ENCODE results near the gene KPNA5. TPM values are rescaled to one million over a fixed set of nuclear protein-coding genes. Genes with fewer than 3 reads are reported as not detected.

Gene KPNA5
- total RNA-seq, 2 experiments from 2014 or later = 12.4 to 12.6 TPM

DNA sequence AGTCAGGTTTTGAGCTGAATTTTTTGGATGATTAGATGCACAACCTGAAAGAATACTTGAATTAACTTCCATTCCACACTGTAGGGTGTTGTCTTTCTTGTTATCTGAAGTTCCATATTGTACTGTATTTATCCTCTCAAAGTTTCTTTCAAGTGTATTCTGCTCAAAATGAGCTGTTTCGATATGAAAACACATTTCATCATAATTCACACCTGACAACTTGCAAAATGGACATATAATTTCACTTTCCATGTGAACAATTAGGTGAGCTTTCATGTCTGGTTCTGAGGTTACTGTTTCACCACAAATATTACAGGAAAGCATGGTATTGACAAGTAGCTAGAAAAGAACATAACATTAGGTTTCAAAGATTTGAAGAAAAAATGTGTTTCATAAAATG lies 14.1 kb upstream of the KPNA5 start:
- no peak for DNase-seq (ENCODE audit: low spot score)
- CTCF ChIA-PET (ENCODE audit: unreplicated experiment) = interaction anchor here (0.6 kb wide), 1 partner anchor 650 kb away, joined by 3 read pairs; no protein-coding TSS in a partner anchor
- Histone ChIP-seq H3K27ac (ENCODE audit: low read depth, low read length, poor library complexity, severe bottlenecking) (no peak overlapping the region), H3K4me2 (ENCODE audit: low read length) (peak overlapping the region; percentile 95), H3K79me2 (ENCODE audit: insufficient read depth, low read depth, low read length) (peaks cover 68% of the 10 kb centered on the region), H3K36me3 (ENCODE audit: insufficient read depth, low read length) (0 out of 2 replicates have a peak, but pooled peaks cover 6% of the 10 kb centered on the region), H4K20me1 (ENCODE audit: insufficient read depth, low read length) (peaks cover 29% of the 10 kb centered on the region; the same call in 1 of the 2 replicates), H3K9me3 (ENCODE audit: low read length) (no peaks in the 10 kb centered on the region), H3K4me1 (ENCODE audit: insufficient read depth, low read length, poor library complexity, severe bottlenecking) (peaks cover 26% of the 10 kb centered on the region), H3K4me3 (ENCODE audit: low read depth, low read length, poor library complexity, severe bottlenecking) (peak overlapping the region; percentile 79), H3K9me2 (ENCODE audit: insufficient read depth, low read length) (no peaks in the 10 kb centered on the region), H2AFZ (ENCODE audit: low read length) (no peak overlapping the region)
- BruUV-seq (replicated peaks) = no TSS peak
- TF ChIP-seq, protein P1, sequence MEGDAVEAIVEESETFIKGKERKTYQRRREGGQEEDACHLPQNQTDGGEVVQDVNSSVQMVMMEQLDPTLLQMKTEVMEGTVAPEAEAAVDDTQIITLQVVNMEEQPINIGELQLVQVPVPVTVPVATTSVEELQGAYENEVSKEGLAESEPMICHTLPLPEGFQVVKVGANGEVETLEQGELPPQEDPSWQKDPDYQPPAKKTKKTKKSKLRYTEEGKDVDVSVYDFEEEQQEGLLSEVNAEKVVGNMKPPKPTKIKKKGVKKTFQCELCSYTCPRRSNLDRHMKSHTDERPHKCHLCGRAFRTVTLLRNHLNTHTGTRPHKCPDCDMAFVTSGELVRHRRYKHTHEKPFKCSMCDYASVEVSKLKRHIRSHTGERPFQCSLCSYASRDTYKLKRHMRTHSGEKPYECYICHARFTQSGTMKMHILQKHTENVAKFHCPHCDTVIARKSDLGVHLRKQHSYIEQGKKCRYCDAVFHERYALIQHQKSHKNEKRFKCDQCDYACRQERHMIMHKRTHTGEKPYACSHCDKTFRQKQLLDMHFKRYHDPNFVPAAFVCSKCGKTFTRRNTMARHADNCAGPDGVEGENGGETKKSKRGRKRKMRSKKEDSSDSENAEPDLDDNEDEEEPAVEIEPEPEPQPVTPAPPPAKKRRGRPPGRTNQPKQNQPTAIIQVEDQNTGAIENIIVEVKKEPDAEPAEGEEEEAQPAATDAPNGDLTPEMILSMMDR (conservative IDR thresholded peaks at IDR 0.05; ENCODE audit: low read length) = no peak
- TF ChIP-seq EZH2phosphoT487 (IDR thresholded peaks at IDR 0.05; ENCODE audit: borderline replicate concordance, low read depth, low read length) = no peak
- intact Hi-C loops (cut with micrococcal nuclease; ENCODE audit: unreplicated experiment) = loop anchor here (5.0 to 10.0 kb wide), 3 partner anchors 95 to 392 kb away; partner anchors contain the start of genes RWDD1 and TSPYL1
- POLR2A ChIA-PET = interaction anchor here (0.6 to 2.6 kb wide), 6 partner anchors 15 to 216 kb away, joined by 3 to 12 read pairs (median 5); partner anchors contain the start of gene RWDD1

DNA sequence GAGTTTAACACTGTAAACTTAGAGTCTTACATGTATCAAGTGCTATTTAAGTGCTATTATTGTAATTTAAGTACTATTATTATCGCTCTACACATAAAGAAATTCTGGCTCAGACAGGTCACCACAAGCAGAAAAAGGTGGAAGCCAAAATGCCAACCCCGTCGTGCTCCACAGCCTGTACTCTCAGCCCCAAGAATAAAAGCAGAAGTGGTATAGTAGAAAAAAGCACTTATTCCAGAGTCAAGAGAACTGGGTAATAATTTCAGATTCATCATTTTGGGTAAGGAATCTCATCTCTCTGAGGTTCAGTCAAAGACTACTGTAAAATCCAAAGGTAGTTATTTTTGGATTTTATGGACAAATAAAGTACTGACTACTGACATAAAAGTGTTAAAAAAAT lies 13.4 kb upstream of the KPNA5 start:
- no TSS peak for BruUV-seq (replicated peaks)
- peak overlapping the region; percentile 57; the same call in 1 of the 2 replicates for H2AFZ ChIP-seq (ENCODE audit: low read length)
- peak overlapping the region; percentile 95 for H3K4me2 ChIP-seq (ENCODE audit: low read length)
- H3K36me3 ChIP-seq (ENCODE audit: insufficient read depth, low read length) = 0 out of 2 replicates have a peak, but pooled peaks cover 6% of the 10 kb centered on the region
- no peaks in the 10 kb centered on the region for H3K9me3 ChIP-seq (ENCODE audit: low read length)
- DNase-seq (ENCODE audit: low spot score) = peak; percentile 61
- intact Hi-C loops (cut with micrococcal nuclease; ENCODE audit: unreplicated experiment) = loop anchor here (5.0 to 10.0 kb wide), 3 partner anchors 95 to 393 kb away; partner anchors contain the start of genes RWDD1 and TSPYL1
- ChIA-PET POLR2A (interaction anchor here (0.9 to 2.6 kb wide), 6 partner anchors 10 to 217 kb away, joined by 3 to 15 read pairs (median 7); partner anchors contain the start of gene RWDD1), CTCF (ENCODE audit: unreplicated experiment) (no interaction called here)
- peak overlapping the region; percentile 79 for H3K4me3 ChIP-seq (ENCODE audit: low read depth, low read length, poor library complexity, severe bottlenecking)
- no peaks in the 10 kb centered on the region for H3K9me2 ChIP-seq (ENCODE audit: insufficient read depth, low read length)
- peaks cover 26% of the 10 kb centered on the region for H3K4me1 ChIP-seq (ENCODE audit: insufficient read depth, low read length, poor library complexity, severe bottlenecking)
- peaks cover 60% of the 10 kb centered on the region for H3K79me2 ChIP-seq (ENCODE audit: insufficient read depth, low read depth, low read length)
- peak overlapping the region; percentile 45 for H3K27ac ChIP-seq (ENCODE audit: low read depth, low read length, poor library complexity, severe bottlenecking)
- H4K20me1 ChIP-seq (ENCODE audit: insufficient read depth, low read length) = peaks cover 29% of the 10 kb centered on the region; the same call in 1 of the 2 replicates
- TF ChIP-seq, protein P1 (conservative IDR thresholded peaks at IDR 0.05; ENCODE audit: low read length) = no peak
- TF ChIP-seq EZH2phosphoT487 (IDR thresholded peaks at IDR 0.05; ENCODE audit: borderline replicate concordance, low read depth, low read length) = no peak

GRCh38 chr6:116672306-116672705 lies 8.7 kb upstream of the KPNA5 start:
- POLR2A ChIA-PET = interaction anchor here (1.1 to 2.2 kb wide), 2 partner anchors 9 to 13 kb away, joined by 3 to 12 read pairs; partner anchors contain the start of gene KPNA5
- H3K4me1 ChIP-seq (ENCODE audit: insufficient read depth, low read length, poor library complexity, severe bottlenecking) = peaks cover 3% of the 10 kb centered on the region
- TF ChIP-seq, protein P1 (conservative IDR thresholded peaks at IDR 0.05; ENCODE audit: low read length) = no peak
- no peak for TF ChIP-seq EZH2phosphoT487 (IDR thresholded peaks at IDR 0.05; ENCODE audit: borderline replicate concordance, low read depth, low read length)
- CTCF ChIA-PET (ENCODE audit: unreplicated experiment) = no interaction called here
- H3K79me2 ChIP-seq (ENCODE audit: insufficient read depth, low read depth, low read length) = peaks cover 13% of the 10 kb centered on the region
- H3K4me2 ChIP-seq (ENCODE audit: low read length) = no peak overlapping the region
- no peaks in the 10 kb centered on the region for H3K9me2 ChIP-seq (ENCODE audit: insufficient read depth, low read length)
- no peaks in the 10 kb centered on the region for H3K36me3 ChIP-seq (ENCODE audit: insufficient read depth, low read length)
- peaks cover 8% of the 10 kb centered on the region; the same call in 1 of the 2 replicates for H4K20me1 ChIP-seq (ENCODE audit: insufficient read depth, low read length)
- H3K4me3 ChIP-seq (ENCODE audit: low read depth, low read length, poor library complexity, severe bottlenecking) = no peak overlapping the region
- no peak overlapping the region for H3K27ac ChIP-seq (ENCODE audit: low read depth, low read length, poor library complexity, severe bottlenecking)
- no TSS peak for BruUV-seq (replicated peaks)
- no peak for DNase-seq (ENCODE audit: low spot score)
- no peak overlapping the region for H2AFZ ChIP-seq (ENCODE audit: low read length)
- H3K9me3 ChIP-seq (ENCODE audit: low read length) = no peaks in the 10 kb centered on the region
- intact Hi-C loops (cut with micrococcal nuclease; ENCODE audit: unreplicated experiment) = no loop called here

Measured in OCI-LY7 (cell line).